Measurements from ENCODE around the gene RHBDD2.

DNA sequence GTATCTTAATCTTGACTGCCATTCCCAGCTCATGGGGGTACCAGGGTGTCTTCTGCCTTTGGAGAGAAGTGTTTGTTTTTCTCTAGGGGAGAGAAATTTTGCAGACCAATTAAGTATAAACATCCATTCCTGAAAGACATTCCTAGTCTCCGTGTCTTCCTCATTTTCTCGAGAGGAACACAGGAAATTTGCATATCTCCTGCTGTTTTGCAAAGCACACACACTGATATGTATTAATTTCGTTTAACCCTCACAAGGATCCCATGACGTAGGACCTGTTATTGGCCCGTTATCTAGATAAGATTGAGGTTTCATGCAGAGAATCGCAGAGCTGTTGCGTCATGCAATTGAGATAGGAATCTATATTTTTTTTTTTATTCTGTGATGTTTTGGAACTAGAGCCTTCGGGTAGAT lies 944 bp downstream of the RHBDD2 start:
- TF ChIP-seq POLR2AphosphoS5 (IDR thresholded peaks at IDR 0.05) (no peak), POLR2A (IDR thresholded peaks at IDR 0.05) (no peak)
- TF ChIP-seq, protein P1, sequence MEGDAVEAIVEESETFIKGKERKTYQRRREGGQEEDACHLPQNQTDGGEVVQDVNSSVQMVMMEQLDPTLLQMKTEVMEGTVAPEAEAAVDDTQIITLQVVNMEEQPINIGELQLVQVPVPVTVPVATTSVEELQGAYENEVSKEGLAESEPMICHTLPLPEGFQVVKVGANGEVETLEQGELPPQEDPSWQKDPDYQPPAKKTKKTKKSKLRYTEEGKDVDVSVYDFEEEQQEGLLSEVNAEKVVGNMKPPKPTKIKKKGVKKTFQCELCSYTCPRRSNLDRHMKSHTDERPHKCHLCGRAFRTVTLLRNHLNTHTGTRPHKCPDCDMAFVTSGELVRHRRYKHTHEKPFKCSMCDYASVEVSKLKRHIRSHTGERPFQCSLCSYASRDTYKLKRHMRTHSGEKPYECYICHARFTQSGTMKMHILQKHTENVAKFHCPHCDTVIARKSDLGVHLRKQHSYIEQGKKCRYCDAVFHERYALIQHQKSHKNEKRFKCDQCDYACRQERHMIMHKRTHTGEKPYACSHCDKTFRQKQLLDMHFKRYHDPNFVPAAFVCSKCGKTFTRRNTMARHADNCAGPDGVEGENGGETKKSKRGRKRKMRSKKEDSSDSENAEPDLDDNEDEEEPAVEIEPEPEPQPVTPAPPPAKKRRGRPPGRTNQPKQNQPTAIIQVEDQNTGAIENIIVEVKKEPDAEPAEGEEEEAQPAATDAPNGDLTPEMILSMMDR (IDR thresholded peaks at IDR 0.05 in 8 of 11, conservative IDR thresholded peaks at IDR 0.05 in 3 of 11) = no peak

All from spleen (tissue), 7 donors.